ENCODE results near the gene SNX32. TPM values are rescaled to one million over a fixed set of nuclear protein-coding genes. Genes with fewer than 3 reads are reported as not detected.
"Not testable (repeated sequence)": the region's sequence is repeated elsewhere in the genome, so short reads cannot be mapped to it uniquely, and the experiment has no call there.

Gene SNX32
- total RNA-seq, 2 experiments from 2014 or later = 1.7 to 2.4 TPM

DNA sequence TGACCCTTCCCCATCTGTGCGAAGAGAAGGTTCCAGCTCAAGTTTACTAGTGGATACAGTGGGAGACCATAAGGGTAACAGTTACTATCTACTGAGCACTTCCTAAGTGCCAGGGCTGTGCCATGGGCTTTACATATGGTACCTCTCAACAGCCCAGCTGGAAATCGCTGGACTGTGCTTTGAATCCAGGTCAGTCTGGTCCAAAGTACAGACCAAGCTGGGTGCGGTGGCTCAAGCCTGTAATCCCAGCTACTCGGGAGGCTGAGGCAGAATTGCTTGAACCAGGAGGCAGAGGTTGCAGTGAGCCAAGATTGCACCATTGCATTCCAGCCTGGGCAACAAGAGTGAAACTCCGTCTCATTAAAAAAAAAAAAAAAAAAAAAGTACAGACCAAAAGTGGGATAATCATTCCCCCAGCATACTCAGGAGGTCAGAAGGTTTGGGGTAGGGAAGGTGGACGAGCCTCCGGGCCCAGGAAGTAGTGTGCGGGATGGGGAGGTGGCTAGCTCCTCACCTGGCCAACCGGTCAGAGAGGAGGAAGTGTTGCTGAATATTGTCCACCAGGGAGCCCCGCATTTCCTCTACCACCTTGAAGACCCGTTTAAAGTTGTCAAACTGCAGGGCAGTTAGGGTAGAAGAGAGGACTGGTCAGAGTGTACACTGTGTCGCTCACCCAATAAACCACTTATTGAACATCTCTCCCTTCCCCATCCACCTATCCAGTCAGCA is 52.2 kb downstream of the SNX32 start:
- peak overlapping the region; percentile 96 for H3K4me3 Mint-ChIP-seq
- DNase-seq = peak; percentile 39
- no peaks in the 10 kb centered on the region for H3K9me3 Mint-ChIP-seq (ENCODE audit: low read depth)
- peaks cover 14% of the 10 kb centered on the region for H3K36me3 Mint-ChIP-seq
- no peaks in the 10 kb centered on the region for H3K27me3 Mint-ChIP-seq
- H3K4me1 Mint-ChIP-seq = peaks cover 71% of the 10 kb centered on the region
- H3K27ac Mint-ChIP-seq = peak overlapping the region; percentile 10
- ATAC-seq = no peak
- CTCF ChIA-PET = interaction anchor here (0.9 to 26.4 kb wide), 26 partner anchors 12 to 247 kb away, joined by 3 to 710 read pairs (median 14); partner anchors contain the start of genes AP5B1, CFL1, CTSW and EFEMP2

GRCh38 chr11:65886826-65887722 is 53.3 kb downstream of the SNX32 start:
- CTCF ChIA-PET = interaction anchor here (1.1 to 26.4 kb wide), 12 partner anchors 11 to 234 kb away, joined by 3 to 710 read pairs (median 24); partner anchors contain the start of genes AP5B1, CFL1, CTSW and EFEMP2
- ATAC-seq (no peak), DNase-seq (no peak)
- Mint-ChIP-seq H3K9me3 (ENCODE audit: low read depth) (no peaks in the 10 kb centered on the region), H3K4me1 (peaks cover 61% of the 10 kb centered on the region), H3K27ac (peak overlapping the region; percentile 95), H3K36me3 (peaks cover 14% of the 10 kb centered on the region), H3K27me3 (no peaks in the 10 kb centered on the region), H3K4me3 (peak overlapping the region; percentile 96)

- Mint-ChIP-seq H3K36me3 (peaks cover 16% of the 10 kb centered on the region), H3K27me3 (no peaks in the 10 kb centered on the region), H3K4me1 (peaks cover 63% of the 10 kb centered on the region), H3K4me3 (peak overlapping the region; percentile 96), H3K9me3 (ENCODE audit: low read depth) (no peaks in the 10 kb centered on the region), H3K27ac (peak overlapping the region; percentile 95)
- ATAC-seq (no peak), DNase-seq (no peak)
- CTCF ChIA-PET = interaction anchor here (0.9 to 26.4 kb wide), 30 partner anchors 10 to 235 kb away, joined by 3 to 710 read pairs (median 7); partner anchors contain the start of genes AP5B1, BANF1, CFL1 and CTSW
Measured at GRCh38 chr11:65887723-65888162, 54.0 kb downstream of the SNX32 start.

DNA sequence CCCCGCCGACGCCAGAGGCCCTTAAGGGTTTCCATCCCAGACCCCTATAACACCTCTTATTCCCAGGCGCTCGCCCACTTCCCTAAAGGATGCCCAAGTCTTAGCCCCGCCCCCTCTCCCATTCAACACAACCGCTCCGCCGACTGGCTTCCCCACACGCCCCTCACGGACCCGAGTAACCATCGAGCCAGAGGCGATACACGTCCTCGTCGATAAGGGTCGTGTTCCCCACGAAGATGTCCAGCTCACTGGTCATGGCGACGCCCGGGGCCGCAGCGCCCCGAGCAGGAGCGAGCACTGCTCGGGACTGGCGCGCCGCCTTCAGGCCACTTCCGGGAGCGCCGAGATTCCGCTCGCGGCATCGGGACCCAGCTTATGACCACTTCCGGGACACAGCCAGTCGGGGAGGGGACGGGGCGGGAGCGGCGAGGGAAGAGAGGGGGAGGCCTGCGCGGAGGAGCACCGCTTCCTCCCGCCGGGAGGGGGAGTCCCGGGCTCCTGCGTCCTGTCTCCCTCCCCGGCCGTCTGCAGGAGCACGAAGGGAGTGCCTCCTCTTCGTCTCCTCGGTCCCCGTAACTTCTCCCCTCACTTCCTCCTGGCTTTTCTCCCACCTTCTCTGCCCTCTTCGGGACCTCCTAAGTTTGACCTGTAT is 54.5 kb downstream of the SNX32 start, which contains the start of gene FIBP:
Gene FIBP (minus strand): TSS at position 309 of the 652 bp plus-strand sequence. CDS start 53 bp downstream, at position 256.
- Mint-ChIP-seq H3K4me3 (peak within 1 kb of the TSS; percentile 96), H3K9me3 (ENCODE audit: low read depth) (no peaks in the 10 kb centered on the region), H3K27ac (peak within 1 kb of the TSS; percentile 95), H3K4me1 (peaks cover 68% of the 10 kb centered on the region), H3K36me3 (peaks cover 16% of the 10 kb centered on the region), H3K27me3 (no peaks in the 10 kb centered on the region)
- peak; percentile 98 for DNase-seq
- peak; percentile 63 for ATAC-seq
- CTCF ChIA-PET = interaction anchor here (0.6 to 26.4 kb wide), 35 partner anchors 10 to 236 kb away, joined by 3 to 710 read pairs (median 6); partner anchors contain the start of genes AP5B1, BANF1, CFL1 and CTSW

DNA sequence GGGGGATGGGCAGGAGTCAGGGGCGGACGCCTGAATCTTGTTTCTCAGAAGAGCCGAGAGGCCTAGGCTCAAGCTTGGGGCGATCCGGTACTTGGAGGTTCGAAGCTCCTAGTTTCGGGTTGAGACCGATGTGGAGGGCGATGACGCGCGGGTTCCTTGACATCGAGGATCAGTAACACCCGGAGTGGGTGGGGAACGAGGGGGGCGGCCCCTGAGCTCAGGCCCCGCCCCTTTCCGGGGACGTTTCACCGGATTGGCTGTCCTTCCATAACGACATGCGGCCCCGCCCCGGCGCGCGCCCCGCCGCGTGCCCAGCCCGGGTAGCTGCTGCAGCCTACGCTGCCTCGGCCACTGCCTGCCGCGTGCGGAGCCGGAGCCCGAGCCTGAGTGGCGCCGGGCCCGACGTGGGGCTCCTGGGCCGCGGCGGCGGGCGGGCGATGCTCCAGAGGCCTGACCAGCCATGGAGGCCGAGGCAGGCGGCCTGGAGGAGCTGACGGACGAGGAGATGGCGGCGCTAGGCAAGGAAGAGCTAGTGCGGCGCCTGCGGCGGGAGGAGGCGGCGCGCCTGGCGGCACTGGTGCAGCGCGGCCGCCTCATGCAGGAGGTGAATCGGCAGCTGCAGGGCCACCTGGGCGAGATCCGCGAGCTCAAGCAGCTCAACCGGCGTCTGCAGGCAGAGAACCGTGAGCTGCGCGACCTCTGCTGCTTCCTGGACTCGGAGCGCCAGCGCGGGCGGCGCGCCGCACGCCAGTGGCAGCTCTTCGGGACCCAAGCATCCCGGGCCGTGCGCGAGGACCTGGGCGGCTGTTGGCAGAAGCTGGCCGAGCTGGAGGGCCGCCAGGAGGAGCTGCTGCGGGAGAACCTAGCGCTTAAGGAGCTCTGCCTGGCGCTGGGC is 56.8 kb downstream of the SNX32 start, which contains the start of gene CCDC85B:
Gene CCDC85B (plus strand): TSS at position 350 of the 895 bp plus-strand sequence. CDS start 111 bp downstream, at position 461.
- H3K27me3 Mint-ChIP-seq = no peaks in the 10 kb centered on the region
- DNase-seq (peak; percentile 99), ATAC-seq (peak; percentile 73)
- CTCF ChIA-PET = interaction anchor here (0.9 to 26.4 kb wide), 25 partner anchors 7 to 1031 kb away, joined by 3 to 710 read pairs (median 7); partner anchors contain the start of genes AP5B1, BANF1, CFL1 and CTSW
- peak within 1 kb of the TSS; percentile 95 for H3K27ac Mint-ChIP-seq
- H3K4me1 Mint-ChIP-seq = peaks cover 64% of the 10 kb centered on the region
- H3K36me3 Mint-ChIP-seq = peaks cover 7% of the 10 kb centered on the region
- peak within 1 kb of the TSS; percentile 96 for H3K4me3 Mint-ChIP-seq
- no peaks in the 10 kb centered on the region for H3K9me3 Mint-ChIP-seq (ENCODE audit: low read depth)

GRCh38 chr11:65891219-65892136 is 57.7 kb downstream of the SNX32 start:
- no peaks in the 10 kb centered on the region for H3K9me3 Mint-ChIP-seq (ENCODE audit: low read depth)
- CTCF ChIA-PET = interaction anchor here (0.7 to 26.4 kb wide), 24 partner anchors 4 to 276 kb away, joined by 3 to 710 read pairs (median 6); partner anchors contain the start of genes AP5B1, BANF1, CCDC85B and CFL1
- H3K4me3 Mint-ChIP-seq = peak overlapping the region; percentile 96
- DNase-seq (peak; percentile 67), ATAC-seq (no peak)
- H3K27me3 Mint-ChIP-seq = no peaks in the 10 kb centered on the region
- H3K36me3 Mint-ChIP-seq = peaks cover 5% of the 10 kb centered on the region
- peak overlapping the region; percentile 81 for H3K27ac Mint-ChIP-seq
- peaks cover 69% of the 10 kb centered on the region for H3K4me1 Mint-ChIP-seq

GRCh38 chr11:65892137-65892540 is 58.4 kb downstream of the SNX32 start:
- H3K4me3 Mint-ChIP-seq = peak overlapping the region; percentile 96
- CTCF ChIA-PET = interaction anchor here (0.7 to 26.4 kb wide), 10 partner anchors 4 to 96 kb away, joined by 3 to 710 read pairs (median 9); partner anchors contain the start of genes CCDC85B, CFL1, CTSW and EFEMP2
- peak; percentile 67 for DNase-seq
- H3K36me3 Mint-ChIP-seq; H3K9me3 Mint-ChIP-seq (ENCODE audit: low read depth); H3K27me3 Mint-ChIP-seq; ATAC-seq: not testable (repeated sequence)
- H3K4me1 Mint-ChIP-seq = peaks cover 69% of the 10 kb centered on the region
- peak overlapping the region; percentile 81 for H3K27ac Mint-ChIP-seq

- Mint-ChIP-seq H3K27ac (peak overlapping the region; percentile 81), H3K36me3 (peaks cover 5% of the 10 kb centered on the region), H3K4me3 (peak overlapping the region; percentile 96), H3K9me3 (ENCODE audit: low read depth) (no peaks in the 10 kb centered on the region), H3K4me1 (peaks cover 69% of the 10 kb centered on the region), H3K27me3 (no peaks in the 10 kb centered on the region)
- DNase-seq (peak; percentile 45), ATAC-seq (no peak)
- CTCF ChIA-PET = interaction anchor here (0.7 to 26.4 kb wide), 13 partner anchors 5 to 96 kb away, joined by 3 to 710 read pairs (median 4); partner anchors contain the start of genes C11orf68, CCDC85B, CFL1 and CTSW
Measured at GRCh38 chr11:65892661-65893317, 59.0 kb downstream of the SNX32 start.

DNA sequence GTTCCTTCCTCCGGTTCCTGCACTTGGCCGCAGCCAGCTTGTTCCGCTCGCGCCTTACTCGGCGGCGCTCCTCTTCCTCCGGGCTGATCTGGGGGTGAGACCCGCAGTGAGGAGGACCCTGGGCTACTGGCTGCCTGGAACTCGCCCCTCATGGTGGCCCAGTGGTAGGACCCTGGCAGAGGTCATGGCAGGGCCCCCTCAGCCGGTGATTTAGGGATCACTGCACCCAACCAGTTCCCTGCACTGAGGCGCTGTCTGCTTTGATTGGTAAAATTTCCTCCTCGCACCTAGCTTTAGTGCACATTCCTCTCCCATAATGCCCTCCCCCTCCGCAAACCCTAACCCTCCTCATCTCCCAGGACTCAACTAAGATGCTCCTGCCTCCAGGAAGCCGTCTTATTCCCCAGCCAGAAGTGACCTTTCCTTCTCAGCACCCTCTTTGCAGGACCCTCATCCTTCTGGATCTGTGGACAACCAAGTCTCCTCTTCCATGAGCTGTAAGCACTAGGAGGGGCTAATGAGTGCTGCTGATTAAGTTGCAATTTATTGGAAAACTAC is 60.4 kb downstream of the SNX32 start:
- Mint-ChIP-seq H3K9me3 (ENCODE audit: low read depth) (no peaks in the 10 kb centered on the region), H3K27ac (peak overlapping the region; percentile 81), H3K27me3 (no peaks in the 10 kb centered on the region), H3K36me3 (peaks cover 5% of the 10 kb centered on the region), H3K4me1 (peaks cover 64% of the 10 kb centered on the region), H3K4me3 (peak overlapping the region; percentile 96)
- CTCF ChIA-PET = interaction anchor here (0.6 to 26.4 kb wide), 10 partner anchors 6 to 399 kb away, joined by 3 to 710 read pairs (median 4); partner anchors contain the start of genes C11orf68, CCDC85B, CFL1 and CTSW
- ATAC-seq (peak; percentile 14), DNase-seq (peak; percentile 77)

DNA sequence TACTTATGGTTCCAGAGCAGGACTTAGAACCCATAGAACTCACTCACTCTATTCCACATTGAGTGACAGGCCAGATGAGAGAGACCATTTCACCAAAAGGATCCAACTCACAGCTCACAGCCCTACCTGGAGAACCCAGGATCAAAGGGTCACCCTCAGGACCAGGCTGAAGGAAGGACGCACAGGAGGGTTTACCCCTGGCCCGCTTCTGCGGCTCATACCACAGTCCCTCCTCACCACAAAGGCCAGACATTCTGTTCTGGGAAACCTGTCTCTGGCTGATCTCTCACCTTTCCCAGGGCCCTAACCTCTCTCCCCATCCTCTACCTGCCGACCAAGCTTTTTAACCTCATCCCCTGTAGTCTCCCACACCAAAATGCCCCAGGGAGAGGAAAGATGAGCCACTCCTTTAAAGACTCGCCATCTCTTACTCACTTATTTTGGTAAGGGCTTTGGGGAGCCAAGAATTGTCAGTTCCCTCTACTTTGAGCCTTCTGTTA is 61.8 kb downstream of the SNX32 start:
- H3K4me1 Mint-ChIP-seq = peaks cover 55% of the 10 kb centered on the region

More for the DNA sequence above, 61.8 kb downstream of the SNX32 start:
- DNase-seq (no peak), ATAC-seq (no peak)
- H3K27ac Mint-ChIP-seq = peak overlapping the region; percentile 72
- peaks cover 5% of the 10 kb centered on the region for H3K36me3 Mint-ChIP-seq
- CTCF ChIA-PET = interaction anchor here (1.6 to 26.4 kb wide), 4 partner anchors 8 to 33 kb away, joined by 3 to 710 read pairs (median 101); partner anchors contain the start of genes CCDC85B, CFL1, CTSW and EFEMP2
- H3K27me3 Mint-ChIP-seq = no peaks in the 10 kb centered on the region
- no peaks in the 10 kb centered on the region for H3K9me3 Mint-ChIP-seq (ENCODE audit: low read depth)
- H3K4me3 Mint-ChIP-seq = no peak overlapping the region
